Activated CD4-positive, alpha-beta T cell treated with anti-CD3 and anti-CD28 coated beads for 36 hours (primary cell): ENCODE measurements around the gene PPIL1. TPM values are rescaled to one million over a fixed set of nuclear protein-coding genes. Genes with fewer than 3 reads are reported as not detected.
"Not testable (repeated sequence)": the region's sequence is repeated elsewhere in the genome, so short reads cannot be mapped to it uniquely, and the experiment has no call there.

Experiments used
- ATAC-seq: fragments of 200-7000 bp; cut with Tn5 transposase; one replicate; pipeline ENCODE4 v1.10.0; 2021; ENCODE audit warnings: mild to moderate bottlenecking, moderate library complexity
- CTCF ChIA-PET: fragments of 350-600 bp; sonication (Branson Sonifier 250); formaldehyde crosslinking; loops from one replicate; lab custom pipeline; 2021; ENCODE audit warnings: antibody characterized with exemption; lab: Charles Lee
- POLR2A ChIA-PET: fragments of 350-600 bp; sonication (Branson Sonifier 250); formaldehyde crosslinking; loops from one replicate; lab custom pipeline; 2021; ENCODE audit warnings: antibody characterized with exemption, inconsistent platforms; lab: Charles Lee
- DNase-seq: peaks from one replicate; pipeline ENCODE4 v3.0.0-alpha.2; 2020
- H3K27ac Mint-ChIP-seq: one replicate; pipeline ENCODE4 v1.8.0; 2021; ENCODE audit warnings: mixed read lengths
- H3K27me3 Mint-ChIP-seq: one replicate; pipeline ENCODE4 v1.8.0; 2021; ENCODE audit warnings: mixed read lengths
- H3K36me3 Mint-ChIP-seq: one replicate; pipeline ENCODE4 v1.8.0; 2021; ENCODE audit warnings: low read depth, mixed read lengths
- H3K4me1 Mint-ChIP-seq: one replicate; pipeline ENCODE4 v1.8.0; 2021; ENCODE audit warnings: mixed read lengths
- H3K4me3 Mint-ChIP-seq: one replicate; pipeline ENCODE4 v1.8.0; 2021; ENCODE audit warnings: mild to moderate bottlenecking, moderate library complexity, mixed read lengths
- H3K9me3 Mint-ChIP-seq: one replicate; pipeline ENCODE4 v1.8.0; 2021; ENCODE audit warnings: low read depth, mixed read lengths
- intact Hi-C, 2 experiments: fragments of 100-400 bp; cut with DNase I in 1 of 2; cut with micrococcal nuclease in 1 of 2; formaldehyde crosslinking; loops; one replicate each; pipeline versions ENCODE4 v1.14.2 to v1.15.1; 2022 to 2024; cut with DNase I, micrococcal nuclease
- total RNA-seq, 2 experiments: library from RNA; stranded (reverse); gene quantifications; one replicate each; pipeline ENCODE4 v1.2.3, GENCODE V29; 2021

PPIL1 gene
- total RNA-seq, 2 experiments from 2014 or later: 45.9 to 46.0 TPM

- DNase-seq (peak; percentile 58), ATAC-seq (peak; percentile 63)
- POLR2A ChIA-PET: interaction anchor here (1.1 to 1.4 kb wide), 2 partner anchors 74 to 261 kb away, joined by 3 to 4 read pairs; partner anchors contain the start of gene MTCH1
- peaks cover 44% of the 10 kb centered on the region for H3K4me1 Mint-ChIP-seq
- peak overlapping the region; percentile 37 for H3K4me3 Mint-ChIP-seq
- no peaks in the 10 kb centered on the region for H3K9me3 Mint-ChIP-seq
- CTCF ChIA-PET: interaction anchor here (0.6 to 2.8 kb wide), 10 partner anchors 12 to 297 kb away, joined by 3 to 13 read pairs (median 3); no protein-coding TSS in a partner anchor
- intact Hi-C loops: loop anchor here (1.0 to 5.0 kb wide), 10 partner anchors 15 to 257 kb away; partner anchors contain the start of genes C6orf89 (in 2 of the 2), MTCH1 (in 2 of the 2), PI16 (in 1 of the 2) and PPIL1 (in 1 of the 2)
- no peaks in the 10 kb centered on the region for H3K27me3 Mint-ChIP-seq
- H3K27ac Mint-ChIP-seq: peak overlapping the region; percentile 83
- peaks cover 29% of the 10 kb centered on the region for H3K36me3 Mint-ChIP-seq
Measured at GRCh38 chr6:36912030-36912454, 37.4 kb upstream of the PPIL1 start.

DNA sequence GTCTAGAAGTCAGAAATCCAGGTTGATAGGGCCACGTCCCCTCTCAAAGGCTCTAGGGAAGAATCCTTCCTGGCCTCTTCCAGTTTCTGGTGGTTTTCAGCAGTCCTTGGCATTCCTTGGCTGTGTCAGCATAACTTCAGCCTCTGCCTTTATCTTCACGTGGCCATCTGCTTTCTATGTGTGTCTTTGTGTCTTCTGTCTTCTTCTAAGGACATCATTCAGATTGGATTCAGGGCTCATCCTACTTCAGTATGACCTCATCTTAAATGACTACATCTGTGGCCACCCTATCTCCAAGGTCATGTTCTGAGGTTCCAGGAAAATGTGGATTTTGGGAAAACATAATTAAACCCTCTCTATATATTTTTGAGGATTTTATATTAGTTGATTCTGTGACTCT lies 34.1 kb upstream of the PPIL1 start:
- intact Hi-C loops: no loop called here
- H3K9me3 Mint-ChIP-seq: no peaks in the 10 kb centered on the region
- H3K4me1 Mint-ChIP-seq: peaks cover 26% of the 10 kb centered on the region
- H3K27ac Mint-ChIP-seq: no peak overlapping the region
- DNase-seq (no peak), ATAC-seq (no peak)
- POLR2A ChIA-PET: interaction anchor here (0.7 kb wide), 1 partner anchor 1923 kb away, joined by 3 read pairs; no protein-coding TSS in a partner anchor
- H3K36me3 Mint-ChIP-seq: peaks cover 23% of the 10 kb centered on the region
- H3K4me3 Mint-ChIP-seq: no peak overlapping the region
- CTCF ChIA-PET: no interaction called here
- H3K27me3 Mint-ChIP-seq: no peaks in the 10 kb centered on the region

DNA sequence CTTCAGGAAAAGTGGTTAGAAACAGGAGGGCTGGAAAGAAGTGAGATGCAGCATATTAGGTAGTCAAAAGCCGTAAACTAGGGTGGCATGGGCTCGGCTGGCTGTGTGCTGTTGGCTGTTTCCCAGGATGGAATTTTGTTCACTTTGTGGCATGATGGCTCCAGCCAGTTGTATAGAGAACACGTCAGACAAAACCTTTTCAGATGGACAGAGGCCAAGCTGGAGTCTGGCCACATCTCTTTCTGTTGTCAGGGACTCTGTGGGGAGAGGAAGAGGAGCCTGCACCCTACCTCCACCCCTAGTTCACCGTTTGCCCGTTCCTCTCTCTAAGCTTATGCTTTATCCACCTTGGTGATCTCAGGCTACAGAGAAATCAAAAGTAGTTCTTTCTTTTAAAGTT lies 33.2 kb upstream of the PPIL1 start:
- DNase-seq (no peak), ATAC-seq (no peak)
- H3K27ac Mint-ChIP-seq: no peak overlapping the region
- H3K27me3 Mint-ChIP-seq: no peaks in the 10 kb centered on the region
- H3K36me3 Mint-ChIP-seq: peaks cover 26% of the 10 kb centered on the region
- intact Hi-C loops: no loop called here
- H3K4me1 Mint-ChIP-seq: peaks cover 16% of the 10 kb centered on the region
- POLR2A ChIA-PET: no interaction called here
- no peak overlapping the region for H3K4me3 Mint-ChIP-seq
- no peaks in the 10 kb centered on the region for H3K9me3 Mint-ChIP-seq
- CTCF ChIA-PET: interaction anchor here (0.5 to 1.5 kb wide), 4 partner anchors 26 to 110 kb away, joined by 3 to 6 read pairs (median 3); partner anchors contain the start of gene MTCH1

DNA sequence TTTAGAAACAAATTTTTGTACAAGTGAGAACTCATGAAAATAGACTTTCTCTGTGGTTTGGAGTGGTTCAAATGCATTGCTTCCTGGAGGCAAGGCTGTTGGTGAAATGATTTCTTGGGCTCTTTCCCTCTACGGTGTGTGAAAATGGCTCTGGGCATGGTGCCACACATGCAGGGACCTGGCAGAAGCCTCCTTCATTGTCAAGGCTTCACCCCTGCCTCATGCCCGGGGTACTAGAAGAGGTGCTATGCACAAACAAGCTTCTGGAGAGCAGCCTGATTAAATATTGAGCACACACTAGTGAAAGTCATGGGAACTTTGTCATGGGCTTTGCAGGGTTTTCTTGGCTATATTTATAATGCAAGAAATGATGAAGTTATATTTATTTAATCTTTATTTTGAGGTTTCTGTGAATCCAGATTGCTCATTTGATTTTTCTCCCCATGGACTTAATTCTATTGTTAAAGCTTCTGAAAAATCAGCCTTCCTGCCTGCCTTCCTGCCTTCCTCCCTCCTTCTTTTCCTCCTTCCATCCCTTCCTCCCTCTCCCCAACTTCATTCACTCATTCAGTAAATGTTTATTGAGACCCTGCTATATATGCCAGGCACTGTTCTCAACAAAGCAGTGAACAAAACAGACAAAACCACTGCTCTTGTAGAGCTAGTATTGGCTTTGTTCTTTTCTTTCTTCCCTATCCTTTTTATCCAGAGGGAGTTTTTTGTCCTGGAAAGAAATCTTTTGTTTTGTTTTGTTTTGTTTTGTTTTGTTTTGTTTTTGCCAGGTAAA lies 32.1 kb upstream of the PPIL1 start:
- POLR2A ChIA-PET: no interaction called here
- Mint-ChIP-seq H3K4me1 (peaks cover 6% of the 10 kb centered on the region), H3K36me3 (peaks cover 29% of the 10 kb centered on the region), H3K27me3 (no peaks in the 10 kb centered on the region), H3K4me3 (no peak overlapping the region), H3K9me3 (no peaks in the 10 kb centered on the region), H3K27ac (no peak overlapping the region)
- intact Hi-C loops: no loop called here
- CTCF ChIA-PET: interaction anchor here (0.7 to 1.5 kb wide), 2 partner anchors 79 to 111 kb away, joined by 3 to 6 read pairs; partner anchors contain the start of gene MTCH1
- ATAC-seq (no peak), DNase-seq (no peak)

DNA sequence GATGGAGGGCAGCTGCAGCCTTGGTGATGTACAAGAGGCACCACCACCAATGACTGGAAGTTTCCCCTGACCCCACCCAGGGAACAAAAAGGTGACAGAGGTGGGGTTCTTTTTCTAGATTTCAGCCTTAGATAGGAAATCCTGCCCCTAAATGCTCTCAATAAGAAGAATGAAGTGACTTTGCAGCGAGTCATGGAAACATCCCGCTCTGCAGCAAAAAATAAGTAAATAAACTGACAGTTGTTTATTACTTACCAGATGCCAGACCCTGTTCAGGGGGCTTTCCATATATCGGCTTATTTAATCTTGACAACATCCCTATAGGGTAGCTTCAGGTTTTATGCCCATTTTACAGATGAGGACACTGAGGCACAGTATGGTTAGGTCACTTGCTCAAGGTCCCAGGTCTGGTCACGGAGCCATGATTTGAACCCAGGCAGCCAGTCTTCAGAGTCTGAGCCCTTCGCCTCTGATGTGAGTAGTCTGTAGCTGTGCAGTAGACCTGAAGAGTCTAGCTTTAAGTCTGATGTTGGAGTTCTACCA lies 30.3 kb upstream of the PPIL1 start:
- Mint-ChIP-seq H3K36me3 (peaks cover 29% of the 10 kb centered on the region), H3K4me1 (peaks cover 2% of the 10 kb centered on the region), H3K27me3 (no peaks in the 10 kb centered on the region), H3K4me3 (no peak overlapping the region), H3K27ac (no peak overlapping the region), H3K9me3 (no peaks in the 10 kb centered on the region)
- ATAC-seq: no peak
- intact Hi-C loops: no loop called here
- no peak for DNase-seq
- ChIA-PET CTCF (interaction anchor here (1.6 kb wide), 1 partner anchor 10 kb away, joined by 6 read pairs; no protein-coding TSS in a partner anchor), POLR2A (no interaction called here)

DNA sequence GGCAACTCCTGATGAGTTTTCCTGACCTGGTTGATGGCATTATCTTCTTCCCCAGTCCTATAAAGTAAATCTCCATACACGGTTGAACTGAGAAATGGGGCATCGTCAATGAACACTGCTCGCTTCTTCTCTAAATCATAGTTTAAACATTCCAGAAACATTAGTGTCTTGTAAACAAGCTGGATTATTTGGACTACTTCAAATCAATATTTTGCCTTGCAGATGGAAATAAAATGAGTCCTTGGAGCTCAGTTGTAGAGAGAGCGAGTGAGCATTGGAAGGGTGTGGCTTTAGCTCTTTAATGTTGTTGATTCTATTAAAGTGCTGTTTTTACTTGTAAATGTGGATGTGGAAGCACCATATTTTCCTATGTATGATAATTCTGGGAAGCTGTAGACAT lies 29.5 kb upstream of the PPIL1 start:
- ATAC-seq: no peak
- Mint-ChIP-seq H3K27me3 (no peaks in the 10 kb centered on the region), H3K4me3 (no peak overlapping the region), H3K27ac (no peak overlapping the region), H3K9me3 (no peaks in the 10 kb centered on the region), H3K36me3 (peaks cover 30% of the 10 kb centered on the region), H3K4me1 (peaks cover 2% of the 10 kb centered on the region)
- ChIA-PET CTCF (interaction anchor here (0.8 to 1.6 kb wide), 5 partner anchors 10 to 72 kb away, joined by 3 to 6 read pairs (median 3); partner anchors contain the start of gene C6orf89), POLR2A (no interaction called here)
- intact Hi-C loops: no loop called here
- no peak for DNase-seq

DNA sequence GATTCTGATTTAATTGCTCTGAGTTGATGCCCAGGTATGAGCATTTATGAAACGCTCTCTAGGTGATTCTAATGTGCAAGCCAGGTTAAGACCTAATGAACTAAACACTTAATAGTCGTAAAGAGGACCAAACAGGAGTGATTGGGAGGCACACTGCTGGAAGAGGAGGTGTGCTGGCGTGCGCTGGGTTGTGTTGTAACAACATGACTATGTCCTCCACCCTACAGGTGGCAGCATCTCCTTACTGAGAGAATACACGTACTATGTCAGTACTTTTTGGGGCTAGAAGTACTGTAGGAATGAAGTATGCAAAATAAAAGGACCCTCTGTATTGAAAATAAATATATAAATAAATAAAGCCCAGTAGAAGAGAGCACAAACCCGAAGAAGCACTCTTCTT lies 23.0 kb upstream of the PPIL1 start:
- Mint-ChIP-seq H3K27me3 (no peaks in the 10 kb centered on the region), H3K36me3 (peaks cover 12% of the 10 kb centered on the region), H3K4me3 (no peak overlapping the region), H3K4me1 (peaks cover 11% of the 10 kb centered on the region), H3K27ac (no peak overlapping the region), H3K9me3 (no peaks in the 10 kb centered on the region)
- peak; percentile 49 for DNase-seq
- ATAC-seq: peak; percentile 69
- intact Hi-C loops: no loop called here
- ChIA-PET POLR2A (no interaction called here), CTCF (interaction anchor here (2.9 kb wide), 1 partner anchor 121 kb away, joined by 15 read pairs; no protein-coding TSS in a partner anchor)

- DNase-seq: no peak
- Mint-ChIP-seq H3K36me3 (peaks cover 11% of the 10 kb centered on the region), H3K4me1 (peaks cover 14% of the 10 kb centered on the region), H3K27me3 (no peaks in the 10 kb centered on the region), H3K27ac (peak overlapping the region; percentile 74), H3K9me3 (no peaks in the 10 kb centered on the region), H3K4me3 (no peak overlapping the region)
- ChIA-PET CTCF (interaction anchor here (0.9 kb wide), 1 partner anchor 114 kb away, joined by 3 read pairs; no protein-coding TSS in a partner anchor), POLR2A (no interaction called here)
- ATAC-seq: no peak
- intact Hi-C loops: no loop called here
Measured at GRCh38 chr6:36893976-36894932, 19.7 kb upstream of the PPIL1 start.

DNA sequence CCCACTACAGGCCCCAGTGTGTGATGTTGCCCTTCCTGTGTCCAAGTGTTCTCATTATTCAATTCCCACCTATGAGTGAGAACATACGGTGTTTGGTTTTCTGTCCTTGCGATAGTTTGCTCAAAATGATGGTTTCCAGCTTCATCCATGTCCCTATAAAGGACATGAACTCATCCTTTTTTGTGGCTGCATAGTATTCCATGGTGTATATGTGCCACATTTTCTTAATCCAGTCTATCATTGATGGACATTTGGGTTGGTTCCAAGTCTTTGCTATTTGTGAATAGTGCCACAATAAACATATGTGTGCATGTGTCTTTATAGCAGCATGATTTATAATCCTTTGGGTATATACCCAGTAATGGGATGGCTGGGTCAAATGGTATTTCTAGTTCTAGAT lies 16.6 kb upstream of the PPIL1 start:
- H3K27me3 Mint-ChIP-seq, DNase-seq, POLR2A ChIA-PET, ATAC-seq, H3K4me3 Mint-ChIP-seq, H3K9me3 Mint-ChIP-seq, intact Hi-C loops, H3K27ac Mint-ChIP-seq, H3K36me3 Mint-ChIP-seq, CTCF ChIA-PET: not testable (repeated sequence)
- peaks cover 36% of the 10 kb centered on the region for H3K4me1 Mint-ChIP-seq

- POLR2A ChIA-PET: interaction anchor here (0.6 kb wide), 1 partner anchor 295 kb away, joined by 3 read pairs; no protein-coding TSS in a partner anchor
- intact Hi-C loops: no loop called here
- no peak for ATAC-seq
Measured at GRCh38 chr6:36890112-36890663, 15.6 kb upstream of the PPIL1 start.

More at GRCh38 chr6:36890112-36890663, 15.6 kb upstream of the PPIL1 start:
- no peak for DNase-seq
- CTCF ChIA-PET: interaction anchor here (0.6 to 2.4 kb wide), 4 partner anchors 13 to 79 kb away, joined by 3 to 16 read pairs (median 4); partner anchors contain the start of gene PPIL1
- Mint-ChIP-seq H3K27me3 (no peaks in the 10 kb centered on the region), H3K36me3 (peaks cover 6% of the 10 kb centered on the region), H3K4me1 (peaks cover 39% of the 10 kb centered on the region), H3K9me3 (no peaks in the 10 kb centered on the region), H3K4me3 (no peak overlapping the region), H3K27ac (peak overlapping the region; percentile 37)
